ENCODE data around the gene DYNLL1.
"Not testable (repeated sequence)": the region's sequence is repeated elsewhere in the genome, so short reads cannot be mapped to it uniquely, and the experiment has no call there.

Gene DYNLL1

DNA sequence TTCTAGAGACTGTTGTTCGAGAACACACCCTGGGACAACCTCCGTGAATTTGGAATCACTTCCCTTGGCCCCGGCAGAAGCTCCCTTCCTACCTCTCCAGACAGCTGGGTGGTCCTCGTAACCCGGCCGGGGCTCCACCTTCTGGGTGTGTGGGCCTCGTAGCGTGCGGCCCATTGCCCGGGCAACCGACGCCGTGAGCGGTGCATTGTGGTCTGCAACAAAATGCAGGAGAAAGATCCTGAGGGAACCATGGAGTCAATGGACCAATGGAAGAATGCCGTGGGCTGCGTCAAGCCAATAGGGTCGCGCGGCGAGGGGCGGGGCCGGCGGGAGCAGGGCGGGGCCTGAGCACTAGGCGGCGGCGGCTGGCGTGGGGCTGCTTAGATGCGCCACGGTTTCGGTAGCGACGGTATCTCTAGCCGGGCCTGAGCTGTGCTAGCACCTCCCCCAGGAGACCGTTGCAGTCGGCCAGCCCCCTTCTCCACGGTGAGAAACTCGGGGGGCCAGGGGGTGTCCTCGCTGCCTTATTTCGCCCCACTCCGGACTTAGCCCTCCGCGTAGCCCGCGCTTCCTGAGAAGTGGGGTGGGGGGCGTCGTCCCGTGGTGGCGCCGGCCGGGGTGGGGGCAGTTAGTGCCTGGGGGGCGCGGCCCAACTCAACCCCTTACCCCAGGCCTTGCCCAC lies at the start of gene DYNLL1:
Gene DYNLL1 (plus strand): TSS at position 383 of the 682 bp plus-strand sequence. CDS start 309 bp downstream, outside the sequence.
- Histone ChIP-seq H3K27me3 (ENCODE audit: control insufficient read depth, insufficient read depth, low read length) (no peaks in the 10 kb centered on the region), H3K9ac (ENCODE audit: low read length) (peak within 1 kb of the TSS; percentile 92), H3K27ac (ENCODE audit: low read depth, low read length) (peak within 1 kb of the TSS; percentile 86; the same call in 1 of the 2 replicates), H3K9me3 (ENCODE audit: control insufficient read depth, insufficient read depth, low read depth, low read length) (no peaks in the 10 kb centered on the region), H3K4me3 (ENCODE audit: low read depth, low read length) (peak within 1 kb of the TSS; percentile 93), H3K36me3 (ENCODE audit: control insufficient read depth, insufficient read depth, low read length) (peaks cover 35% of the 10 kb centered on the region), H3K4me1 (ENCODE audit: control insufficient read depth, insufficient read depth, low read length) (peaks cover 14% of the 10 kb centered on the region; the same call in 1 of the 2 replicates)

GRCh38 chr12:120446844-120447178 lies 49.1 kb upstream of the DYNLL1 start:
- H3K9me3 ChIP-seq (ENCODE audit: control insufficient read depth, insufficient read depth, low read depth, low read length); H3K27me3 ChIP-seq (ENCODE audit: control insufficient read depth, insufficient read depth, low read length); H3K4me1 ChIP-seq (ENCODE audit: control insufficient read depth, insufficient read depth, low read length): not testable (repeated sequence)
- Histone ChIP-seq H3K4me3 (ENCODE audit: low read depth, low read length) (peak overlapping the region; percentile 88), H3K9ac (ENCODE audit: low read length) (peak overlapping the region; percentile 95), H3K27ac (ENCODE audit: low read depth, low read length) (peak overlapping the region; percentile 94), H3K36me3 (ENCODE audit: control insufficient read depth, insufficient read depth, low read length) (peaks cover 56% of the 10 kb centered on the region)

DNA sequence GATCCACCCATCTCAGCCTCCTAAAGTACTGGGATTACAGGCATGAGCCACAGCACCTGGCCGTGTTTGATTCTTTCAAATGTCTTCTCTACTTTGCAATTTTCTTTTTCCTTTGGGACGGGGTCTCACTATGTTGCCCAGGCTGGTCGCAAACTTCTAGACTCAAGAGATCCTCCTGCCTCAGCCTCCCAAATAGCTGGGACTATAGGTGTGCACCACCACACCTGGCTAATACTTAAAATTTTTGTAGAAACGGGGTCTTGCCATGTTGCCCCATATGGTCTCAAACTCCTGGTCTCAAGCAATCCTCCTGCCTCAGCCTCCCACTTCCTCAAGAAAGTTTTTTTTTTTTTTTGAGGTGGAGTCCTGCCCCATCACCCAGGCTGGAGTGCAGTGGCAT lies 47.9 kb upstream of the DYNLL1 start:
- Histone ChIP-seq H3K4me1 (ENCODE audit: control insufficient read depth, insufficient read depth, low read length) (0 out of 2 replicates have a peak, but pooled peaks cover 5% of the 10 kb centered on the region), H3K27ac (ENCODE audit: low read depth, low read length) (no peak overlapping the region), H3K9ac (ENCODE audit: low read length) (no peak overlapping the region), H3K4me3 (ENCODE audit: low read depth, low read length) (no peak overlapping the region), H3K9me3 (ENCODE audit: control insufficient read depth, insufficient read depth, low read depth, low read length) (no peaks in the 10 kb centered on the region), H3K27me3 (ENCODE audit: control insufficient read depth, insufficient read depth, low read length) (no peaks in the 10 kb centered on the region), H3K36me3 (ENCODE audit: control insufficient read depth, insufficient read depth, low read length) (peaks cover 60% of the 10 kb centered on the region)

- not testable (repeated sequence) for H3K27me3 ChIP-seq (ENCODE audit: control insufficient read depth, insufficient read depth, low read length); H3K9ac ChIP-seq (ENCODE audit: low read length); H3K4me3 ChIP-seq (ENCODE audit: low read depth, low read length); H3K4me1 ChIP-seq (ENCODE audit: control insufficient read depth, insufficient read depth, low read length); H3K27ac ChIP-seq (ENCODE audit: low read depth, low read length); H3K9me3 ChIP-seq (ENCODE audit: control insufficient read depth, insufficient read depth, low read depth, low read length)
- H3K36me3 ChIP-seq (ENCODE audit: control insufficient read depth, insufficient read depth, low read length), result peaks cover 73% of the 10 kb centered on the region
These were observed 43.4 kb upstream of the DYNLL1 start for GRCh38 chr12:120452524-120452923.

GRCh38 chr12:120453060-120453750 lies 42.7 kb upstream of the DYNLL1 start:
- Histone ChIP-seq H3K9me3 (ENCODE audit: control insufficient read depth, insufficient read depth, low read depth, low read length) (no peaks in the 10 kb centered on the region), H3K27ac (ENCODE audit: low read depth, low read length) (no peak overlapping the region), H3K4me1 (ENCODE audit: control insufficient read depth, insufficient read depth, low read length) (no peaks in the 10 kb centered on the region), H3K27me3 (ENCODE audit: control insufficient read depth, insufficient read depth, low read length) (no peaks in the 10 kb centered on the region), H3K36me3 (ENCODE audit: control insufficient read depth, insufficient read depth, low read length) (peaks cover 73% of the 10 kb centered on the region), H3K9ac (ENCODE audit: low read length) (no peak overlapping the region), H3K4me3 (ENCODE audit: low read depth, low read length) (no peak overlapping the region)

GRCh38 chr12:120453977-120454376 lies 41.9 kb upstream of the DYNLL1 start:
- no peaks in the 10 kb centered on the region for H3K4me1 ChIP-seq (ENCODE audit: control insufficient read depth, insufficient read depth, low read length)
- no peaks in the 10 kb centered on the region for H3K9me3 ChIP-seq (ENCODE audit: control insufficient read depth, insufficient read depth, low read depth, low read length)
- no peak overlapping the region for H3K27ac ChIP-seq (ENCODE audit: low read depth, low read length)
- H3K9ac ChIP-seq (ENCODE audit: low read length), result no peak overlapping the region
- H3K27me3 ChIP-seq (ENCODE audit: control insufficient read depth, insufficient read depth, low read length), result no peaks in the 10 kb centered on the region
- no peak overlapping the region for H3K4me3 ChIP-seq (ENCODE audit: low read depth, low read length)
- peaks cover 80% of the 10 kb centered on the region for H3K36me3 ChIP-seq (ENCODE audit: control insufficient read depth, insufficient read depth, low read length)

- Histone ChIP-seq H3K27ac (ENCODE audit: low read depth, low read length) (no peak overlapping the region), H3K4me3 (ENCODE audit: low read depth, low read length) (no peak overlapping the region), H3K27me3 (ENCODE audit: control insufficient read depth, insufficient read depth, low read length) (no peaks in the 10 kb centered on the region), H3K9ac (ENCODE audit: low read length) (no peak overlapping the region), H3K4me1 (ENCODE audit: control insufficient read depth, insufficient read depth, low read length) (no peaks in the 10 kb centered on the region), H3K36me3 (ENCODE audit: control insufficient read depth, insufficient read depth, low read length) (peaks cover 81% of the 10 kb centered on the region), H3K9me3 (ENCODE audit: control insufficient read depth, insufficient read depth, low read depth, low read length) (no peaks in the 10 kb centered on the region)
These were observed 40.6 kb upstream of the DYNLL1 start for GRCh38 chr12:120455302-120455701.

GRCh38 chr12:120457133-120457532 lies 38.8 kb upstream of the DYNLL1 start:
- Histone ChIP-seq H3K27me3 (ENCODE audit: control insufficient read depth, insufficient read depth, low read length) (no peaks in the 10 kb centered on the region), H3K9ac (ENCODE audit: low read length) (no peak overlapping the region), H3K36me3 (ENCODE audit: control insufficient read depth, insufficient read depth, low read length) (peaks cover 85% of the 10 kb centered on the region), H3K9me3 (ENCODE audit: control insufficient read depth, insufficient read depth, low read depth, low read length) (no peaks in the 10 kb centered on the region), H3K4me1 (ENCODE audit: control insufficient read depth, insufficient read depth, low read length) (no peaks in the 10 kb centered on the region), H3K4me3 (ENCODE audit: low read depth, low read length) (no peak overlapping the region), H3K27ac (ENCODE audit: low read depth, low read length) (no peak overlapping the region)

GRCh38 chr12:120460157-120460556 lies 35.8 kb upstream of the DYNLL1 start:
- H3K27ac ChIP-seq (ENCODE audit: low read depth, low read length), result no peak overlapping the region
- peaks cover 89% of the 10 kb centered on the region for H3K36me3 ChIP-seq (ENCODE audit: control insufficient read depth, insufficient read depth, low read length)
- H3K9ac ChIP-seq (ENCODE audit: low read length), result no peak overlapping the region
- no peaks in the 10 kb centered on the region for H3K27me3 ChIP-seq (ENCODE audit: control insufficient read depth, insufficient read depth, low read length)
- no peak overlapping the region for H3K4me3 ChIP-seq (ENCODE audit: low read depth, low read length)
- H3K4me1 ChIP-seq (ENCODE audit: control insufficient read depth, insufficient read depth, low read length), result no peaks in the 10 kb centered on the region
- H3K9me3 ChIP-seq (ENCODE audit: control insufficient read depth, insufficient read depth, low read depth, low read length), result no peaks in the 10 kb centered on the region

DNA sequence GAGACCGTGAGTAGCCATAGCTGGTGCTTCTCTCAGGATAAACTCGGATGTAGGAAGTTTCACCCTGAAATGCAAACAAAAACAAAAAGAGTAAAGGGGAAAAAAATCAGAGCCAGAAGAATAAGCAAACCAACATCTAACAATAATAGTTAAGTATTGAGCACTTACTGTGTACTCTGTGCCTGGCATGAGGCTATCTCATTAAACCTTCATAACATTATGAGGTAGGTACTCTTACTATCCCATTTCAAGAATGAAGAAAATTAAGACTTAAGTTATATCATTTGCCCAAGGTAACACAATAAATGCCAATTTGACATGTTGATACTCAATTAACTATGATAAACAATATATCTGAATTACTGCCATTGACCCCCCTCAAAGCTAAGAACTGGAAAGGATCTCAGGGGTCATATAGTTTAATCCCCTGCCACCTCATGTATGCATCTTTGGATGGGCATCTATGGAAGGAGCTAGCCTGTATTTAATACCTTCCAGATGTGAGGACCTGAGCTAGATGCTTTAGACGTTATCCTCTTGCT lies 33.7 kb upstream of the DYNLL1 start:
- H3K9ac ChIP-seq (ENCODE audit: low read length), result no peak overlapping the region
- H3K4me3 ChIP-seq (ENCODE audit: low read depth, low read length), result no peak overlapping the region
- no peaks in the 10 kb centered on the region for H3K27me3 ChIP-seq (ENCODE audit: control insufficient read depth, insufficient read depth, low read length)
- peaks cover 89% of the 10 kb centered on the region for H3K36me3 ChIP-seq (ENCODE audit: control insufficient read depth, insufficient read depth, low read length)
- peaks cover 4% of the 10 kb centered on the region; the same call in 1 of the 2 replicates for H3K4me1 ChIP-seq (ENCODE audit: control insufficient read depth, insufficient read depth, low read length)
- no peaks in the 10 kb centered on the region for H3K9me3 ChIP-seq (ENCODE audit: control insufficient read depth, insufficient read depth, low read depth, low read length)
- no peak overlapping the region for H3K27ac ChIP-seq (ENCODE audit: low read depth, low read length)

GRCh38 chr12:120463712-120464111 lies 32.2 kb upstream of the DYNLL1 start:
- Histone ChIP-seq H3K9me3 (ENCODE audit: control insufficient read depth, insufficient read depth, low read depth, low read length) (no peaks in the 10 kb centered on the region), H3K4me1 (ENCODE audit: control insufficient read depth, insufficient read depth, low read length) (peaks cover 4% of the 10 kb centered on the region; the same call in 1 of the 2 replicates), H3K27me3 (ENCODE audit: control insufficient read depth, insufficient read depth, low read length) (no peaks in the 10 kb centered on the region), H3K27ac (ENCODE audit: low read depth, low read length) (no peak overlapping the region), H3K4me3 (ENCODE audit: low read depth, low read length) (no peak overlapping the region), H3K36me3 (ENCODE audit: control insufficient read depth, insufficient read depth, low read length) (peaks cover 82% of the 10 kb centered on the region), H3K9ac (ENCODE audit: low read length) (no peak overlapping the region)

All from HUES6 (cell line).